A673 (cell line): ENCODE measurements around the gene ITGBL1. TPM values are rescaled to one million over a fixed set of nuclear protein-coding genes. Genes with fewer than 3 reads are reported as not detected.

ENCODE experiments used
- BruUV-seq: library from RNA; stranded (reverse); fragments of 400-500 nt; replicated peaks from 2 replicates; lab custom pipeline; 2021; lab: Mats Ljungman, UMichigan
- CTCF ChIA-PET: fragments of 300-600 bp; sonication (Branson Sonifier 250); formaldehyde crosslinking; loops from one replicate; lab custom pipeline; 2022; ENCODE audit warnings: antibody characterized with exemption; lab: Charles Lee
- POLR2A ChIA-PET: fragments of 300-600 bp; sonication (Branson Sonifier 250); formaldehyde crosslinking; loops from one replicate; lab custom pipeline; 2022; ENCODE audit warnings: antibody characterized with exemption; ENCODE audit not compliant: low non-redundant PET; lab: Charles Lee
- DNase-seq: peaks from one replicate; pipeline ENCODE4 v3.0.0-alpha.2; 2015; ENCODE audit warnings: low spot score
- H3K27ac ChIP-seq: fragments of 200-600 bp; sonication (generic); 2 replicates; pipeline ENCODE4 v1.5.1; 2016; ENCODE audit warnings: mixed run types, low read depth, mild to moderate bottlenecking, mixed read lengths, antibody characterized with exemption, low read length; ENCODE audit not compliant: poor library complexity, severe bottlenecking
- H3K27me3 ChIP-seq: fragments of 200-600 bp; sonication (generic); replicated peaks from 2 replicates; pipeline ENCODE4 v1.6.1; 2017; ENCODE audit warnings: mixed run types, low read depth, mild to moderate bottlenecking, mixed read lengths, antibody characterized with exemption, low read length; ENCODE audit not compliant: insufficient read depth, poor library complexity
- H3K36me3 ChIP-seq: fragments of 200-600 bp; sonication (generic); 2 replicates; pipeline ENCODE4 v1.6.1; 2016; ENCODE audit warnings: mixed run types, mild to moderate bottlenecking, mixed read lengths, antibody characterized with exemption, low read length; ENCODE audit not compliant: insufficient read depth, poor library complexity, severe bottlenecking
- H3K4me1 ChIP-seq: fragments of 200-600 bp; sonication (generic); 2 replicates; pipeline ENCODE4 v1.6.1; 2017; ENCODE audit warnings: mixed run types, mild to moderate bottlenecking, mixed read lengths, antibody characterized with exemption, low read length; ENCODE audit not compliant: insufficient read depth, poor library complexity, severe bottlenecking
- H3K4me3 ChIP-seq: fragments of 200-600 bp; sonication (generic); 2 replicates; pipeline ENCODE4 v1.5.1; 2016; ENCODE audit warnings: low read depth, mixed run types, mild to moderate bottlenecking, mixed read lengths, low read length; ENCODE audit not compliant: poor library complexity, severe bottlenecking
- H3K9me3 ChIP-seq: fragments of 200-600 bp; sonication (generic); 2 replicates; pipeline ENCODE4 v1.6.1; 2016; ENCODE audit warnings: mixed run types, low read depth, mild to moderate bottlenecking, mixed read lengths, antibody characterized with exemption, low read length; ENCODE audit not compliant: poor library complexity, severe bottlenecking
- EZH2 ChIP-seq: fragments of 200-600 bp; sonication (generic); IDR thresholded peaks from 2 replicates; pipeline ENCODE4 v1.6.1; 2017; ENCODE audit warnings: borderline replicate concordance, low read depth, mild to moderate bottlenecking, mixed read lengths, antibody characterized with exemption, low read length; ENCODE audit not compliant: poor library complexity, severe bottlenecking
- intact Hi-C: fragments of 100-400 bp; cut with micrococcal nuclease; formaldehyde crosslinking; loops from one replicate; pipeline ENCODE4 v1.10.0; 2022; ENCODE audit not compliant: unreplicated experiment
- total RNA-seq: library from RNA; stranded (reverse); gene quantifications from 2 replicates; pipeline ENCODE4 v1.2.3, GENCODE V29; 2021
- TF ChIP-seq, protein P1 (sequence below): fragments of 300-800, 200-600 bp; sonication (generic); conservative IDR thresholded peaks from 2 replicates; pipeline ENCODE4 v1.5.1; 2017; ENCODE audit warnings: low read depth, mild to moderate bottlenecking, antibody characterized with exemption, low read length, moderate library complexity, mixed read lengths

Gene ITGBL1
- total RNA-seq, 1 experiment from 2014 or later: 0.64 TPM

DNA sequence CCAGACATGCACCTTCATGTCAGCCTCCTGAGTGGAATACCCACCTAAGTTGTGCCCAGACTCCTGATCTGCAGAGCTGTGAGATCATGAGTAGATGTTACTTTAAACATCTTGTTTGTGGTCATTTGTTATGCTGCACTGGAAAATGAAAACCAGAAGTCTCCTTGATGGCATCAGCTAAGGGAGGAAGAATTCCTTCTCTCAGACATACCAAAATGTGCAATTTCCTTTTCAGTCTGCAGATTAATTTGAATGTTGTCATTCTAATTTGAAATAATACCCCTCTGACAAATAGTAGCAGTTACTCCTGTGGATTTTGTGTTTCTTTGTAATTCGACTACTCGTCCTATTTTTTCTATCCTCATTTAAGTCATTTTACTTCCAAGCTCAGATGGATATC lies 59.3 kb downstream of the ITGBL1 start:
- peak; percentile 67 for DNase-seq
- TF ChIP-seq, protein P1, sequence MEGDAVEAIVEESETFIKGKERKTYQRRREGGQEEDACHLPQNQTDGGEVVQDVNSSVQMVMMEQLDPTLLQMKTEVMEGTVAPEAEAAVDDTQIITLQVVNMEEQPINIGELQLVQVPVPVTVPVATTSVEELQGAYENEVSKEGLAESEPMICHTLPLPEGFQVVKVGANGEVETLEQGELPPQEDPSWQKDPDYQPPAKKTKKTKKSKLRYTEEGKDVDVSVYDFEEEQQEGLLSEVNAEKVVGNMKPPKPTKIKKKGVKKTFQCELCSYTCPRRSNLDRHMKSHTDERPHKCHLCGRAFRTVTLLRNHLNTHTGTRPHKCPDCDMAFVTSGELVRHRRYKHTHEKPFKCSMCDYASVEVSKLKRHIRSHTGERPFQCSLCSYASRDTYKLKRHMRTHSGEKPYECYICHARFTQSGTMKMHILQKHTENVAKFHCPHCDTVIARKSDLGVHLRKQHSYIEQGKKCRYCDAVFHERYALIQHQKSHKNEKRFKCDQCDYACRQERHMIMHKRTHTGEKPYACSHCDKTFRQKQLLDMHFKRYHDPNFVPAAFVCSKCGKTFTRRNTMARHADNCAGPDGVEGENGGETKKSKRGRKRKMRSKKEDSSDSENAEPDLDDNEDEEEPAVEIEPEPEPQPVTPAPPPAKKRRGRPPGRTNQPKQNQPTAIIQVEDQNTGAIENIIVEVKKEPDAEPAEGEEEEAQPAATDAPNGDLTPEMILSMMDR: no peak
- no peak for TF ChIP-seq EZH2
- intact Hi-C loops: loop anchor here (10.0 kb wide), 2 partner anchors 403 to 1043 kb away; no protein-coding TSS in a partner anchor
- Histone ChIP-seq H3K4me3 (no peak overlapping the region), H3K4me1 (peaks cover 29% of the 10 kb centered on the region), H3K27me3 (no peaks in the 10 kb centered on the region), H3K9me3 (peaks cover 8% of the 10 kb centered on the region), H3K36me3 (no peaks in the 10 kb centered on the region), H3K27ac (peak overlapping the region; percentile 55)
- ChIA-PET CTCF (no interaction called here), POLR2A (no interaction called here)
- no TSS peak for BruUV-seq

GRCh38 chr13:101512650-101513049 lies 60.2 kb downstream of the ITGBL1 start:
- Histone ChIP-seq H3K36me3 (no peaks in the 10 kb centered on the region), H3K4me3 (no peak overlapping the region), H3K4me1 (peaks cover 29% of the 10 kb centered on the region), H3K27ac (peak overlapping the region; percentile 55), H3K9me3 (peaks cover 8% of the 10 kb centered on the region), H3K27me3 (no peaks in the 10 kb centered on the region)
- BruUV-seq: no TSS peak
- peak; percentile 86 for DNase-seq
- POLR2A ChIA-PET: no interaction called here
- intact Hi-C loops: loop anchor here (10.0 kb wide), 2 partner anchors 402 to 1042 kb away; no protein-coding TSS in a partner anchor
- CTCF ChIA-PET: no interaction called here
- TF ChIP-seq, protein P1: no peak
- no peak for TF ChIP-seq EZH2

DNA sequence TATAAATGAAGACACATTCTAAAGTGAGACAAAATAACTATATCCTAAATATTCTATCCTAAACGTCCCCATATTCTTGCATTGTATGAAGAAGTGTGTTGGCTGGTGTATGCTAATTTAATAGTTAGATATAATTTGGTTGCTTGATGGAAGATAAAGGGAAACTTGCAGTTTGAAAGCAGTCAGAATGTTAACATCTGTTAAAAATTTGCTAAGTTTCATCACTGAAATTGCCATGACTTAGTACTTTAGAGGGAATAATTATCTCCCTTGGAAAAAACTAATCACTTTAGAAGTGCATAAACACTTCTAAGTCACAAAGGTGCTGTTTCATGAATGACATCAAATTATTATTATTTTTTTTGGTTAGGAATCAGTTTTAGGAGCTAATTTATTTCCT lies 61.6 kb downstream of the ITGBL1 start:
- Histone ChIP-seq H3K36me3 (no peaks in the 10 kb centered on the region), H3K4me3 (no peak overlapping the region), H3K9me3 (peaks cover 8% of the 10 kb centered on the region), H3K27me3 (no peaks in the 10 kb centered on the region), H3K27ac (no peak overlapping the region), H3K4me1 (peaks cover 31% of the 10 kb centered on the region)
- POLR2A ChIA-PET: no interaction called here
- TF ChIP-seq, protein P1: no peak
- no peak for TF ChIP-seq EZH2
- intact Hi-C loops: loop anchor here (1.0 to 10.0 kb wide), 3 partner anchors 243 to 1041 kb away; no protein-coding TSS in a partner anchor
- DNase-seq: no peak
- CTCF ChIA-PET: interaction anchor here (0.6 kb wide), 1 partner anchor 442 kb away, joined by 3 read pairs; no protein-coding TSS in a partner anchor
- no TSS peak for BruUV-seq
